ENCODE results near the gene GLB1L3.

Gene GLB1L3

DNA sequence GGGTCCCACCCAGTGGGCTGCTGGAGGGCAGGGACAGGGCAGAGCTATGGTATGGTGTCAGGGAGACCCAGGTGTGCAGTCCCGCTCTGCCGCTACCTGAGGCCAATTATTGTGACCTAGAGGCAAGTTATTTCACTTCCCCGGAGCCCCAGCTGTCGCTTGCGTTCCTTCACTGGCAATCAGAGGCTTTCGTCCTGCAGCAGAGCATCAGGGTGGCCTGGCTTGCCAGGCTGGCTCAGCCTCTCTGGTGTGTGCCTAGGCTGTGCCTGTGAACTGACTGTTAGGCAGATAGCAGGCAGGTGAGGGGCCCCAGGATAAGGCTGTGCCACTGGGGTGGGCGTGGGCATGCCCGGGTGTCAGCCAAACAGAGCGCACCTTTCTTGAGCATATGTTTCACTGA is 87.0 kb downstream of the GLB1L3 start:
- DNase-seq (ENCODE audit: low read depth): no peak
- H3K4me3 ChIP-seq (ENCODE audit: low read depth, low read length): no peak overlapping the region
- TF ChIP-seq CTCF (IDR thresholded peaks at IDR 0.05; ENCODE audit: low read depth, low read length, missing control alignments): no peak

DNA sequence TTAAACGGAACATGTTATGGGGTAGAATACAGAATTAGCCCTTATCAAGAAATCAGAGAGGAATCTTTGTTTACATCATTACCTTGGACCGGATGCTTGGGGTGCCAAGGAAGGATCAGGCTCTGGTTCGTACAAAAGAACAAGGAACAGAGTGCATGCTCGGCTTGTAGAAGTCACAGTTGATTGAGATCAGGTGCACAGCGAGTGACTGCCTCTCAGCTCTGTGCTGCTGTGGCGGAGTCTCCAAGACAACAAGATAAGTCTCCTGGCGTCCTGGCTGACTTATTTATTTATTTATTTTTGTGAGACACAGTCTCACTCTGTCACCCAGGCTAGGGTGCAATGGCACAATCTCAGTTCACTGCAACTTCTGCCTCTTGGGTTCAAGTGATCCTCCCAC is 87.4 kb downstream of the GLB1L3 start:
- no peak overlapping the region for H3K4me3 ChIP-seq (ENCODE audit: low read depth, low read length)
- no peak for TF ChIP-seq CTCF (IDR thresholded peaks at IDR 0.05; ENCODE audit: low read depth, low read length, missing control alignments)

DNA sequence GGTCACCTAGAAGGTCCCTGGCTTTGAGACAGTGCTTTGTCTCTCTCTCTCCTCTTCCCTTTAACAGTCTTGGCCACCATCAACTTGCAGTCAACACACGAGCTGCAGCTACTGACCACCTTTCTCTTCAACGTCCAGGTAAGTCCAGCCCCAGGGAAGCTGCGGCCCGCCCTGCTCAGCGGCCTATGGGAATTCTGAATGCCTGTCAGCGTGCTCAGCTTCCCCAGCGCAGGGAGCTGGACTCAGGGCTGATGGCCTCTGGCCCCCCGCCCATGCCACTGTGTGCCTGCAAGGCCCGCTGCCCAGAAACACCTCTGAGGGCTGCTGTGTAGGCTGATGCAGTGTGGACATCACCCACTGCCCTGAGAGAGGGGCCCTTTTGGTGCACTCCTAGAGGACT is 88.1 kb downstream of the GLB1L3 start:
- no peak for TF ChIP-seq CTCF (IDR thresholded peaks at IDR 0.05; ENCODE audit: low read depth, low read length, missing control alignments)
- no peak overlapping the region for H3K4me3 ChIP-seq (ENCODE audit: low read depth, low read length)
- no peak for DNase-seq (ENCODE audit: low read depth)

More for the DNA sequence above, 87.4 kb downstream of the GLB1L3 start:
- DNase-seq (ENCODE audit: low read depth): no peak

DNA sequence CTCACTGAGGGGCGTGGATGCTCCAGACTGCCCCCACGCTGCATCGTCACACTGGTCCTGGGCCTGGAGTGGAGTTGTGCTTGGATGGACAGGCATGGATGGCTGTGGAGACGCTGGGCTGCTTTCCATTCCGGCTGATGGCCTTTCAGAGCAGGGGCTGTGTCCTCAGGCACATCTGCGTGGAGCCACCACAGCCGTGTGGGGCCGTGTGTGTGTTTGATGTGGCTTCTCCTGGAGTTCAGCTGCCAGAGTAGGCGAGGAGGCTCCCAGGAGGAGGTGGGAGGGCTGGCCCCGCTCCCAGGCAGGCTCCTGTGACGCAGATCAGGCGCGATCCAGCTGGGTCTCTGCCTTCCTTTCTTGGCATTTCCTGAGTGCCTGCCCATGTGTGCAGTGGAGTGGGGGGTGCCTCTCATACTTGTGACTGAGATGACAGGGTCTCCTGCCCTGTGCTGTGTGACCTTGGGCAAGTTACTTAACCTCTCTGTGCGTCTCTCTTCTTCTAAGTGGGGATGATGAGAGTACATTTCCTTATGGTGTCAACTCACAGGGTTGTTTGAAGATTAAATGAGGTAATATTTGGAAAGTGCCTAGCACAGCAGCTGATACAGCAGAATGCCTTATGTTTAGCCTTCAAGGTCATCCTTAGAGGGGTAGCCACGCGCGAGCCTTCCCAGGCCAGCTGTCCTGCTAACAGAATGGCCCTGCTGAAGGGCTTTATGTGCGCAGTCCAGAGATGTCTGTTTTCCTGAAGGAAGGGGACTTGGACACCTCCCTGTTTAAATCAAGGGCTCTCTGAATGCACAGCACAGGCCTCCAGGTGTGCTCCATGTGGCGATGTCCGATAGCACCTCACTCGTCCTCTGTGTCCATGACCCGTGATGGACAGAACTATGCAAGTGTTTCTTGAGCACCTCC is 89.1 kb downstream of the GLB1L3 start:
- DNase-seq (ENCODE audit: low read depth): no peak
- no peak for TF ChIP-seq CTCF (IDR thresholded peaks at IDR 0.05; ENCODE audit: low read depth, low read length, missing control alignments)
- no peak overlapping the region for H3K4me3 ChIP-seq (ENCODE audit: low read depth, low read length)

GRCh38 chr11:134366254-134366653 is 90.1 kb downstream of the GLB1L3 start:
- DNase-seq (ENCODE audit: low read depth): no peak
- TF ChIP-seq CTCF (IDR thresholded peaks at IDR 0.05; ENCODE audit: low read depth, low read length, missing control alignments): no peak
- no peak overlapping the region for H3K4me3 ChIP-seq (ENCODE audit: low read depth, low read length)

DNA sequence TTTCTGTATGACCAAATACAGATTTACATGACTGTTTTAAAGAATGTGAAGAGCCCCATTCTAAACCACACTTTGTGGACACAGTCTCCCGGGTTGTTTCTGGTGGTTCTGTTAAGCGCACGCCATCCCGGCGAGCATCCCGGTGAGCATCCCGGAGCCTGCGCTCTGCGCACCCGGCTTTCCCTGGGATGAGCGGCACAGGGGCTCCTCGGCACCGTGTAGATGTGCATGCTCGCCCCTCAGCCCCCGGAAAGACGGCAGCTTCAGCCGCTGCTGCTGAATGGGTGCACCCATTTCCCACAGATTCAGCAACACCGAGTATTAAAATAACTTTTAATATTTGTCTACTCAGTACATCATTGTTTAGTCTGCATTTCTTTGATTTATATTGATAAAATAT is 91.6 kb downstream of the GLB1L3 start:
- no peak for TF ChIP-seq CTCF (IDR thresholded peaks at IDR 0.05; ENCODE audit: low read depth, low read length, missing control alignments)

More for the DNA sequence above, 91.6 kb downstream of the GLB1L3 start:
- H3K4me3 ChIP-seq (ENCODE audit: low read depth, low read length): no peak overlapping the region
- DNase-seq (ENCODE audit: low read depth): no peak

All from GM12864 (cell line).